ENCODE data around the gene PUS10. TPM values are rescaled to one million over a fixed set of nuclear protein-coding genes. Genes with fewer than 3 reads are reported as not detected.

The PUS10 gene
- total and polyA plus RNA-seq, 2 of the 13 experiments (the other 11 are each of a cell fraction or from before 2014, with no cell fraction given), result 41.4 to 44.3 TPM

DNA sequence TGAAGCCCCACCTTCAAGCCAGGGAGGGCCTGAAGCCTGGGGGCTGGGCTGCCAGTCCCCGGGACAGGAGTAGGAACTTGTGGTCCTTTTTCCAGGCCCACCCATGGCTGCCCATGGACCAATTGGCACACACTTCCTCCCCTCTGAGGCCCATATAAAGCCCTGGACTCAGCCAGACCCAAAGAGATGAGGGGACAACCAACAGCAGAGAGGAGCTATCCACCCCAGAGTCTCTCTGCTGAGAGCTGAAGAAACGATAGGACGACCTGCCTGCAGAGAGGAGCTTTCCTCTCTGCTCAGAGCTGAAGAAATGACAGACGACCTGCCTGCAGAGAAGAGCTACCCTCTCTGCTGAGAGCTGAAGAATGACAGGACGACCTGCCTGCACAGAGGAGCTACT is 44.4 kb downstream of the PUS10 start (continued):
- TF ChIP-seq, protein P1, sequence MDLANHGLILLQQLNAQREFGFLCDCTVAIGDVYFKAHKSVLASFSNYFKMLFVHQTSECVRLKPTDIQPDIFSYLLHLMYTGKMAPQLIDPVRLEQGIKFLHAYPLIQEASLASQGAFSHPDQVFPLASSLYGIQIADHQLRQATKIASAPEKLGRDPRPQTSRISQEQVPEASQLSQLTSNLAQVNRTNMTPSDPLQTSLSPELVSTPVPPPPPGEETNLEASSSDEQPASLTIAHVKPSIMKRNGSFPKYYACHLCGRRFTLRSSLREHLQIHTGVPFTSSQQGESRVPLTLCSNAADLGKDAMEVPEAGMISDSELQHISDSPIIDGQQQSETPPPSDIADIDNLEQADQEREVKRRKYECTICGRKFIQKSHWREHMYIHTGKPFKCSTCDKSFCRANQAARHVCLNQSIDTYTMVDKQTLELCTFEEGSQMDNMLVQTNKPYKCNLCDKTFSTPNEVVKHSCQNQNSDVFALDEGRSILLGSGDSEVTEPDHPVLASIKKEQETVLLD (CRISPR knock-in tag; IDR thresholded peaks at IDR 0.05; ENCODE audit: low read depth), result no peak
- TF ChIP-seq ZNF382 (CRISPR knock-in tag; IDR thresholded peaks at IDR 0.05; ENCODE audit: borderline replicate concordance) (no peak), ZFYVE20 (CRISPR knock-in tag; IDR thresholded peaks at IDR 0.05; ENCODE audit: borderline replicate concordance, low read depth) (no peak), GABPA (IDR thresholded peaks at IDR 0.05; ENCODE audit: low read depth, low read length) (no peak), GABPA (CRISPR knock-in tag; IDR thresholded peaks at IDR 0.05; ENCODE audit: low read depth) (no peak), FOXC1 (CRISPR knock-in tag; IDR thresholded peaks at IDR 0.05; ENCODE audit: borderline replicate concordance) (no peak), HNF4G (IDR thresholded peaks at IDR 0.05; ENCODE audit: borderline replicate concordance, low read depth, low read length) (no peak), HNF4G (CRISPR knock-in tag; IDR thresholded peaks at IDR 0.05; ENCODE audit: borderline replicate concordance, low read depth) (no peak), ZNF598 (CRISPR knock-in tag; IDR thresholded peaks at IDR 0.05; ENCODE audit: borderline replicate concordance) (no peak), ZNF552 (CRISPR knock-in tag; IDR thresholded peaks at IDR 0.05; ENCODE audit: borderline replicate concordance) (no peak)

DNA sequence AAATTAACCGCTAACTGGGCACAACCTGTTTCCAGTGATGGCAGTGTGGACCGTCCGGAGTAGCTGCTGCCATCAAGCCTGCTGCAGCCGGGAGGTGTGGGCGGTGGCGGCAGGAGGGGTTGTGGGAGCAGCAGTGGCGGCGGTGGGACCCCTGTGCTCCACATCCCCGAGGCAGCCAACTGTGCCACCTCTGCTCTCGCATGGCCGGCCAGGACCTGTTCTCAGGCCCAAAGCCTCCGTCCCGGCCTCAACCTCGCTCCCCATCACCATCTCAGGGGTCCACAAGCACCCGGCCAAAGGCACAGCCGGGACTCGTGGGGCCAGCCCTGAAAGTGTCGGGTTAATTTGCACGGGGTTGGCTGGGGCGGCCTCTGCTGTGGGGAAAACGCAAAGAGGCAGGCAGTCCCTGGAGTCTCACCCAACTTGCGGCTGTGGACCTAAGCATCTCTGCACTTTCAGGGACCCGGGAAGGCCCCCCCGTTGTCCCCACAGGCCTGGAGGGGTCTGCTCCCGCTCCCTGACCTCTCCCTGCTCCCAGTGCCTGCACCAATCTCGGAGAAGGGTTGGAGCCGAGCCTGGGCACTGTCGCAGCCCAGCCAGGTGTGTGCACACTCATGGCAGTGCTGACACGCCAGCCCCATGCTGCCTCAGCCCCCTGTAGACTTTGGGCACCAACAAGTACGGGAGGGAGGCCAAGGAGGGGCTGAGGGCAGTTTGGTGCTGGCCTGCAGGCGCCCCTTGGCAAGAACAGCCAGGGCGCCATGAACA is 45.0 kb downstream of the PUS10 start:
- no peak overlapping the region for H2AFZ ChIP-seq (ENCODE audit: low read length)

More for the DNA sequence above, 45.0 kb downstream of the PUS10 start:
- peaks cover 9 to 39% of the 10 kb centered on the region in 2 experiments for H3K36me3 ChIP-seq (replicated peaks in 1 of 2; ENCODE audit: control insufficient read depth in 1 of 2, insufficient read depth in 2 of 2, low read length in 2 of 2)
- H3K4me3 ChIP-seq (replicated peaks in 1 of 3; ENCODE audit: insufficient read depth in 1 of 3, low read depth in 2 of 3, low read length in 3 of 3), result no peak overlapping the region
- in situ Hi-C loops (cut with HindIII; ENCODE audit: extremely low pct_ligation_motif_present, low pct_unique_long_range_greater_than_20kb), result no loop called here
- no peaks in the 10 kb centered on the region for H3K9me3 ChIP-seq (ENCODE audit: low read length)
- H3K4me2 ChIP-seq (ENCODE audit: low read depth, low read length), result no peak overlapping the region
- H3K4me1 ChIP-seq (ENCODE audit: insufficient read depth, low read length), result peaks cover 11% of the 10 kb centered on the region; the same call in 1 of the 2 replicates
- ATAC-seq (peak; percentile 48), FAIRE-seq (no peak), DNase-seq (ENCODE audit: low spot score) (no peak)
- H3K27me3 ChIP-seq (ENCODE audit: control insufficient read depth in 1 of 2, insufficient read depth in 2 of 2, low read length in 2 of 2), result no peaks in the 10 kb centered on the region
- WGBS (ENCODE audit: low lambda C conversion rate), result 93% methylated on average over 25 of the region's 32 CpGs
- peak; percentile 72 for TF ChIP-seq AGO2 (optimal IDR thresholded peaks at IDR 0.05; ENCODE audit: low read depth, low read length)
- TF ChIP-seq, protein P2, sequence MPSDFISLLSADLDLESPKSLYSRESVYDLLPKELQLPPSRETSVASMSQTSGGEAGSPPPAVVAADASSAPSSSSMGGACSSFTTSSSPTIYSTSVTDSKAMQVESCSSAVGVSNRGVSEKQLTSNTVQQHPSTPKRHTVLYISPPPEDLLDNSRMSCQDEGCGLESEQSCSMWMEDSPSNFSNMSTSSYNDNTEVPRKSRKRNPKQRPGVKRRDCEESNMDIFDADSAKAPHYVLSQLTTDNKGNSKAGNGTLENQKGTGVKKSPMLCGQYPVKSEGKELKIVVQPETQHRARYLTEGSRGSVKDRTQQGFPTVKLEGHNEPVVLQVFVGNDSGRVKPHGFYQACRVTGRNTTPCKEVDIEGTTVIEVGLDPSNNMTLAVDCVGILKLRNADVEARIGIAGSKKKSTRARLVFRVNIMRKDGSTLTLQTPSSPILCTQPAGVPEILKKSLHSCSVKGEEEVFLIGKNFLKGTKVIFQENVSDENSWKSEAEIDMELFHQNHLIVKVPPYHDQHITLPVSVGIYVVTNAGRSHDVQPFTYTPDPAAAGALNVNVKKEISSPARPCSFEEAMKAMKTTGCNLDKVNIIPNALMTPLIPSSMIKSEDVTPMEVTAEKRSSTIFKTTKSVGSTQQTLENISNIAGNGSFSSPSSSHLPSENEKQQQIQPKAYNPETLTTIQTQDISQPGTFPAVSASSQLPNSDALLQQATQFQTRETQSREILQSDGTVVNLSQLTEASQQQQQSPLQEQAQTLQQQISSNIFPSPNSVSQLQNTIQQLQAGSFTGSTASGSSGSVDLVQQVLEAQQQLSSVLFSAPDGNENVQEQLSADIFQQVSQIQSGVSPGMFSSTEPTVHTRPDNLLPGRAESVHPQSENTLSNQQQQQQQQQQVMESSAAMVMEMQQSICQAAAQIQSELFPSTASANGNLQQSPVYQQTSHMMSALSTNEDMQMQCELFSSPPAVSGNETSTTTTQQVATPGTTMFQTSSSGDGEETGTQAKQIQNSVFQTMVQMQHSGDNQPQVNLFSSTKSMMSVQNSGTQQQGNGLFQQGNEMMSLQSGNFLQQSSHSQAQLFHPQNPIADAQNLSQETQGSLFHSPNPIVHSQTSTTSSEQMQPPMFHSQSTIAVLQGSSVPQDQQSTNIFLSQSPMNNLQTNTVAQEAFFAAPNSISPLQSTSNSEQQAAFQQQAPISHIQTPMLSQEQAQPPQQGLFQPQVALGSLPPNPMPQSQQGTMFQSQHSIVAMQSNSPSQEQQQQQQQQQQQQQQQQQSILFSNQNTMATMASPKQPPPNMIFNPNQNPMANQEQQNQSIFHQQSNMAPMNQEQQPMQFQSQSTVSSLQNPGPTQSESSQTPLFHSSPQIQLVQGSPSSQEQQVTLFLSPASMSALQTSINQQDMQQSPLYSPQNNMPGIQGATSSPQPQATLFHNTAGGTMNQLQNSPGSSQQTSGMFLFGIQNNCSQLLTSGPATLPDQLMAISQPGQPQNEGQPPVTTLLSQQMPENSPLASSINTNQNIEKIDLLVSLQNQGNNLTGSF (CRISPR knock-in tag; IDR thresholded peaks at IDR 0.05), result no peak
- TF ChIP-seq JUN (CRISPR knock-in tag; IDR thresholded peaks at IDR 0.05), result no peak
- TF ChIP-seq HOXA7 (CRISPR knock-in tag; IDR thresholded peaks at IDR 0.05), result 0 out of 2 replicates have a peak, but pooled peaks have one; percentile 24
- no peak for TF ChIP-seq ZNF768 (CRISPR knock-in tag; IDR thresholded peaks at IDR 0.05)
- no peaks in the 10 kb centered on the region for H3K79me2 ChIP-seq (ENCODE audit: insufficient read depth, low read length)
- ChIA-PET CTCF (ENCODE audit: low intra/inter-chr PET ratio, low total read pairs) (no interaction called here), POLR2A (no interaction called here)
- no peak overlapping the region for H3K9ac ChIP-seq (ENCODE audit: insufficient read depth, low read depth, low read length)
- H3K27ac ChIP-seq (ENCODE audit: extremely low read length, insufficient read depth, low read length), result no peak overlapping the region
- H4K20me1 ChIP-seq (ENCODE audit: insufficient read depth, low read length), result no peaks in the 10 kb centered on the region
- intact Hi-C loops (cut with micrococcal nuclease; ENCODE audit: unreplicated experiment), result no loop called here
- BruUV-seq (replicated peaks), result no TSS peak

All from HepG2 (cell line).